ENCODE data around the gene RXFP1.
"Not testable (repeated sequence)": the region's sequence is repeated elsewhere in the genome, so short reads cannot be mapped to it uniquely, and the experiment has no call there.

RXFP1 gene

DNA sequence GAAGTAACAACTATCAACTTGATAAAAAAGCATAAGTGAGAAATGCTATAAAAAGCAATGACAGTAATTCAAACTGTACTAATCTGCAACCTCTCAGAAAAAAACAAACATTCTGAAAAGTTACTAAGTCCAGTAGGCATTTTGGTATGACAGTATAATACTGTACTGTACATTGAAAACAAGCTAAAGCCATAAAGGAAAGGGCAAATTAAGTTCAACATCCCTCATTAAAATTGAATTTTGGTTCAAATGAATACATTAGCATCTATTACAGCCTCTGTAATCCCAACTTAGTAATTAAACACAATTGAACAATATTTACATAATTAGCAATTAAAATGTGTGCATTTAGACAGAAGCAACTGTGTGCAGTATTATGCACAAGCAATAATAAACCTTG, 96.3 kb downstream of the RXFP1 start:
- no peak for DNase-seq (ENCODE audit: low spot score)

DNA sequence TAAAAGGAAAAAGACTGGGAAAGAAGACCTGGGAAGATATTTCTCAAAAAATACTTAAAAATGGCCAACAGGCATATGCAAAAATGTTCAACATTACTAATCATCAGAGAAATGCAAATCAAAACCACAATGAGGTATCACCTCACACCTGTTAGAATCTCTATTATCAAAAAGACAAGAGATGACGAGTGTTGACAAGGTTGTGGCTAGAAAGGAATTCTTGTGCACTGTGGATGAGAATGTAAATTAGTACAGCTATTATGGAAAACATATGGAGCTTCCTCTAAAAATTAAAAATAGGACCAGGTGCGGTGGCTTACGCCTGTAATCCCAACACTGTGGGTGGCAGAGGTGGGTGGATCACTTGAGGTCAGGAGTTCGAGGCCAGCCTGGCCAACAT, 100.0 kb downstream of the RXFP1 start:
- DNase-seq (ENCODE audit: low spot score) = no peak

DNA sequence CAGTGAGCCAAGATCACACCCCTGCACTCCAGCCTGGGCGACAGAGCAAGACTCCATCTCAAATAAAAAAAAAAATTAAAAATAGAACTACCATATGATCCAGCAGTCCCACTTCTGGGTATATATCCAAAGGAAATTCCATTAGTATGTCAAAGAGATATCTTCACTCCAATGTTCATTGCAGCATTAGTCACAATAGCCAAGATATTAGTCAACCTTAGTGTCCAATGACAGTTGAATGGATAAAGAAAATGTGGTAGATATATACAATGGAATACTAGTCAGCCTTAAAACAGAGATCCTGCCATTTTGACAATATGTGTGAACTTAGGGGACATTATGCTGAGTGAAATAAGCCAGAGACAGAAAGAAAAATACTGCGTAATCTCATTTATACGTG, 100.6 kb downstream of the RXFP1 start:
- no peak for DNase-seq (ENCODE audit: low spot score)

DNA sequence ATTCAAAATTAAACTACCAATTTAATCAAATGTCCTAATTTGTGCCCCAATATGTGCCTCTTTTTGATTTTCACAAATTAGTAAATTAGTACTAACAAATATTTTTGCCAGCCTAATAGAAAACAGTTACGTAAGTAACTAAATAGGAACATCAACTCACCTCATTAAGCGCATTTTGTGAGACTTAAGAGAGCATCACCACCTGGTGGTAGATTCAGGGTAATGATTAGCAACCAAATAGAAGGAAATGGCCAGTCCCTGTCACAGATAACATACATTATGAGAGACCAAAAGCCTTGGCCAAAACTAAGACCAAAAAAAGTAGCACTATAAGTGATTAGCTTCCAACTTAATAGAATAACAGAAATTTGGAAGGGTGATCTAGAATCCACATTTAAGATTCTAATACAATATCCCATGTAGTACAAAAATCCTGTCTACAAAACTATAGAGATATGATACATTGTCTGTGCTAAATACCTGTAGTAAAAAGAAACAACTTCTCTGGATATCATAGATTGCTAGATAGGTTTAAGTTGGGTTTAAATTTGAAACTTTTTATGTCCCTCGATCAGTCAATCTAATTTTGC, 103.3 kb downstream of the RXFP1 start:
- DNase-seq (ENCODE audit: low spot score) = peak; percentile 31

DNA sequence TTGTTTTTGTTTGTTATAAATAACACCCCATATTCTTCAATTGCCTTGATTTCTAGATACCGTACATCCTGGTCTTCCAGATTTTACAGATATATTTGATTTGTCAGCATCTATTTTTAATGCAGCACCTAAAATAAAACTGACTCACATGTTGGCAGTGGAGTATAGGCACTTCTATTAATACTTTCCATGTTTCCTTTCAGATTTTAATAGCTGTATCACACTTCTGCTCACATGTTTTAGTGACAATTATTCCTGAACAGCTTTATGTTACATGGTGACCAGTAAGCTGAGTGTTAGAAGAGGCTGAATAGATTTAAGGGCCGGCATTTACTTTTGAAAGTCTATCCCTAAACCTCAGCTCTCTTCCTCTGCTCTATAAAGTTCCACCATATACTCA, 103.9 kb downstream of the RXFP1 start:
- no peak for DNase-seq (ENCODE audit: low spot score)

DNA sequence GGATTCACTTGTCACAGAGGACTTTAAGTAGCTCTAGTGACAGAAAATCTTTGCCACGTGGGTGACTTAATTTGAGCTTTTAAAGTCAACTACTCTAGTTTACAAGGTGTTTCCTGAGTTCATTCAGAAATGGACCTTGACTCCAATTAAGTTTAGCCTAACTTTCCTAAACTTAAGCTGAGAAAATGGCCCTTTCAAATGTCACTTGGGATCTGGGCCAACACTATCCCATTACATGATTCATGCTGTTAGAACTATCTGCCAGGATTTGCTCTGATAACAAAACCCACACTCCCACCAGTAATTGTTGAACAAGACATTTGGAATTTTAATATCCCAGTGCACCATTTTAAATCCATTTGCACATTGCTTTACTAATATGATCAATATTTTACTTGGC, 109.2 kb downstream of the RXFP1 start:
- DNase-seq (ENCODE audit: low spot score) = no peak

DNA sequence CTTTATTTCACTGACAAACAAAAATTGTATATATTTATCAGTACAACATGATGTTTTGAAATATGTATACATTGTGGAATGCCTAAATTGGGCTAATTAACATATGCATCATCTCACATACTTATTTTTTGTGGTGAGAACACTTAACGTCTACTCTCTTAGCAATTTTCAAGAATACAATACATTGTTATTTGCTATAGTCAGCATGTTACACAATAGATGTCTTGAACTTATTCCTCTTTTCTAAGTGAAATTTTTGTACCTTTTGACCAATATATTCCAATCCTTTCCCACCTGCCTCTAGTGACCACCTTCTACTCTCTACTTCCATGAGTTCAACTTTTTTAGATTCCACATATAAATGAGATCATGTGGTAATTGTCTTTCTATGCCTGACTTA, 114.9 kb downstream of the RXFP1 start:
- DNase-seq (ENCODE audit: low spot score) = no peak

DNA sequence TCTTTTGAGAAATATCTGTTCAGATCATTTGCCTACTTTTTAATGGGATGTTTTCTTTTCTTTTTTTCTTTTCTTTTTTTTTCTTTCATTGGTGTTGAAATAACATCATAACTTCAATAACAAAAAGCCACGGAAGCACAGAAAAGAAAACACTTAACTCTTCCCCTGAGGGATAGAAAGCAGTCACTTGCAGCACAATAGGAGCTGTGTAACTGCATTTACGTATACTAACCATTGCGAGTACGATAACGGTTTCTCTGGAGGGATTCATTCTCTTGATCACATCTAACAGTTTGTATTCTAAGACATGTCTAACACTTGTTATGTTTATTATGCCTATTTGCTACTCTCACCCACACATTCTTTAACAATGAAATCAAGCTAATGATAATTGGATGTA, 122.7 kb downstream of the RXFP1 start:
- DNase-seq (ENCODE audit: low spot score) = no peak

DNA sequence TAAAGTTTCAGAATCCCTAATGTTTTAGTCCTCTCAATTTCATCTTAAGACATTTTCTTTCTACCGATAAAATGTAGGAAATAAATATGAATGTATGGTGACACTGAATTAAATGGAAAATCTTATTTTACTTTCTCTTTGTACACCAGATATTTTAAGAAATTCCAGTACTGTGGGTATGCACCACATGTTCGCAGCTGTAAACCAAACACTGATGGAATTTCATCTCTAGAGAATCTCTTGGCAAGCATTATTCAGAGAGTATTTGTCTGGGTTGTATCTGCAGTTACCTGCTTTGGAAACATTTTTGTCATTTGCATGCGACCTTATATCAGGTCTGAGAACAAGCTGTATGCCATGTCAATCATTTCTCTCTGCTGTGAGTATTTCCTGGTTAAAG, 123.1 kb downstream of the RXFP1 start:
- no peak for DNase-seq (ENCODE audit: low spot score)

DNA sequence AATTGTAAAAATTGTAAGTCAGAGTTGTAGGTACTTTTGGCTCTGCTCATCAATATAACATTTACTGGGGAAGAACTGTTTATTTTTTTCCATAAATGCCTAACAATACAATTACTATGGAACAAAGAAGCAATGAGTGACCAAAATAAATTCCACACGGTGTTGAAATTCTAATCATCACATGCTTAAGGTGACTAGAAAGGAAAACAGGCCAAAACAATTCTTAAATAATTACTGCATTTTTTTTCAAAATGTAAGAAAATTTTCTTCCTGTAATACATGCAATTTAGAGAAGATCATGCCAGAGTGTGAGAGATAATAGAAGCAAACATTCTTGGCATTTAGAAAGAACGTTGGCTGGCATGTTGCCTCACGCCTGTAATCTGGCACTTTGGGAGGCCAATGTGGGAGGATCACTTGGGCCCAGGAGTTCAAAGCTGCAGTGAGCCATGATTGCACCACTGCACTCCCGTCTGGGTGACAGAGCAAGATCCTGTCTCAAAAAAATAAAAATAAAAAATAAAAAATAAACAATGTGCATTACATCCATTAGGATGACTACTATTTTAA, 127.5 kb downstream of the RXFP1 start:
- no peak for DNase-seq (ENCODE audit: low spot score)

DNA sequence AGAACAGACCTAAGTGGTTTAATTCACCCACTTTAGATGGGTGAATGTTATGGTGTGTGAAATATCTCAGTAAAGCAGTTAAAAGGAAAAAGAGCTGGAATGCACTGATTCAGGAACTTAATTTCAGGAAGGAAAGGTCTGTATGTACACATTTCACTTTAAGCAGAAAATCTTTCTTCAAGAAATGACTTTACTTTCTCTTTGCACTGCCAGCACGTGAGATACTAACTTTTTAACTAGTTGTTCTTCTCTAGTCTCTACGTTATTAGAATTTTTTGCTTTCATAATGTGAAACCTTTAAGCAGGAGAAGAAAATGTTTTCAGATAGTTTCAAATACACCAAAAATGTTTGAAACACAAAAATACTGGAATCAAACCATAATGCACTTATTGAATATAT, 131.2 kb downstream of the RXFP1 start:
- no peak for DNase-seq (ENCODE audit: low spot score)

DNA sequence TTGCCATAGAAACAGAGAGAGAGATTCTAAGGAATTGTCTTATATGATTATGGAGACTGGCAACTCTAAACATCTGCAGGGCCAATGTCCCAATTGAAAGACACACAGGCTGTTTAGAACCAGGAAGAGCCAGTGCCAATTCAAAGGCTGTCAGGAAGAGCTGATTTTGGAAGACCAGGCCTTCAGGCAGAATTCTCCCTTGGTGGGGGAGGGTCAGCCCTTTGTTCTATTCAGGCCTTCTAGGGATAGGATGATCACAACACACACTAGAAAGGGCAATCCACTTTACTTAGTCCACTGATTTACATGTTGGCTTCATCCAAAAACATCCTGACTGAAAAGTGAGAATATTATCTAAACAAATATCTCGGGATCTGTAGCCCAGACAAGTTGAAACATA, 134.8 kb downstream of the RXFP1 start:
- no peak for DNase-seq (ENCODE audit: low spot score)

DNA sequence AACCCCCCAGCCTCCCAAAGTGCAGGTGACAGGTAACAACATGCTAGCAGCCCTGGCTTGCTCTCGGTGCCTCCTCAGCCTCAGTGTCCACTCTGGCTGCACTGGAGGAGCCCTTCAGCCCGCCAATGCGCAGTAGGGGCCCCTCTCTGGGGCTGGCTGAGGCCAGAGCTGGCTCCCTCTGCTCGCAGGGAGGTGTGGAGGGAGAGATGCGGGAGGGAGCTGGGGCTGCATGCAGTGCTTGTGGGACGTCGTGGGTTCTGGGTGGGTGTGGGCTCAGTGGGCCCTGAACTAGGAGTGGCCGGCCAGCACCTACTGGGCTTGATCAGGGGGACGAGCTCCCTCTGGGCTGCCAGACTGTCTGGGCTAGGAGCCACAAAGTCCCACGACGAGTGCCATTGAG, 135.6 kb downstream of the RXFP1 start:
- DNase-seq (ENCODE audit: low spot score) = no peak

DNA sequence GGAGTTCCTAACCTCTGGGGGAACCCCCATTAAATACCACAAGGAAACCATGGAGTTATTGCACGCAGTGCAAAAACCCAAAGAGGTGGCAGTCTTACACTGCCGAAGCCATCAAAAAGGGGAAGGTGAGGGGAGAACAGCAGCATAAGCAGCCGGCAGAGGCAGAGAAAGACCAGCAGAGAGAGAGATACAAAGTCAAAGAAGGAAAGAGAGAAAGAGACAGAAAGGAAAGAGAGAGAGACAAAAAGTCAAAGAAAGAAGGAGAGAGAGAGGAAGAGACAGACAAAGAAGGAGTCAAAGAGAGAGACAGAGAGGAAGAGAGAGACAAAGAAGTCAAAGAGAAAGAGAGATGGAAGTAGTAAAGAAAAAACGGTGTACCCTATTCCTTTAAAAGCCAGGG, 141.6 kb downstream of the RXFP1 start:
- not testable (repeated sequence) for DNase-seq (ENCODE audit: low spot score)

DNA sequence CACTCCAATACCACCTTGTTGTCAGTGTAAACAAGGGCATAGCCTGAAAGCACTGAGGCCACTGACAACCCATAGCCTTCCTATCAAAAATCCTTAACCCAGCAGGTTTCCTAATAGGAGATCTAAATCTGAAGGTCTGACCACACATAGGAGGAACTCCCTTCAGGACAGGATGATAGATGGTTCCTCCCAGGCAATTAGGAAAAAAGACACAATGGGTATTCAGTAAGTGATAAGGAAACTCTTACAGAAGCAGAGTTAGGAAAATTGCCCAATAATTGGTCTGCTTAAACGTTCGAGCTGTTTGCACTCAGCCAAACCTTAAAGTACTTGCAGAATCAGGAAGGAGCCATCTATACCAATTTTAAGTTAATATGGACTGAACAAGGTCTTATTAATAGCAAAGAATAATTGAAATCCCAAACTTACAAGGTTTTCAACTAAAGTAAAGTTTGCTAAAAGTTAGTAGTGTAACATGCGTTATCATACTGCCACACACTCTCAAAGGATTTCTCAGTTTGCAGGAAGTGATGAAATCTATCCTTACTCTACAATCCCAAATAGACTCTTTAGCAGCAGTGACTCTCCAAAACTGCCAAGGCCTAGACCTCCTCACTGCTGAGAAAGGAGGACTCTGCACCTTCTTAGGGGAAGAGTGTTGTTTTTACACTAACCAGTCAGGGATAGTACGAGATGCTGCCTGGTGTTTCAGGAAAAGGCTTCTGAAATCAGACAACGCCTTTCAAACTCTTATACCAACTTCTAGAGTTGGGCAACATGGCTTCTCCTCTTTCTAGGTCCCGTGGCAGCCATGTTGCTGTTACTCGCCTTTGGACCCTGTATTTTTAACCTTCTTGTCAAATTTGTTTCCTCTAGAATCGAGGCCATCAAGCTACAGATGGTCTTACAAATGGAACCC, 142.3 kb downstream of the RXFP1 start:
- DNase-seq (ENCODE audit: low spot score) = not testable (repeated sequence)

DNA sequence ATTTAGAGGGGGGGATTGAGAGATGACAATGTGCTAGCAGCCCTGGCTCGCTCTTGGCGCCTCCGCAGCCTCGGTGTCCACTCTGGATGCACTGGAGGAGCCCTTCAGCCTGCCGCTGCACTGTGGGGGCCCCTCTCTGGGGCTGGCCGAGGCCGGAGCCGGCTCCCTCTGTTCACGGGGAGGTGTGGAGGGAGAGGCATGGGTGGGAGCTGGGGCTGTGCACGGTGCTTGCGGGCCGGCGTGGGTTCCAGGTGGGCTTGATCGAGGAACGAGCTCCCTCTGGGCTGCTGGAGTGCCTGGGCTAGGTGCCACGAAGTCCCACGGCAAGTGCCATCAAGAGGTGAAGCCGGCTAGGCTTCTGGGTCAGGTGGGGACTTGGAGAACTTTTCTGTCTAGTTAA, 143.1 kb downstream of the RXFP1 start:
- no peak for DNase-seq (ENCODE audit: low spot score)

DNA sequence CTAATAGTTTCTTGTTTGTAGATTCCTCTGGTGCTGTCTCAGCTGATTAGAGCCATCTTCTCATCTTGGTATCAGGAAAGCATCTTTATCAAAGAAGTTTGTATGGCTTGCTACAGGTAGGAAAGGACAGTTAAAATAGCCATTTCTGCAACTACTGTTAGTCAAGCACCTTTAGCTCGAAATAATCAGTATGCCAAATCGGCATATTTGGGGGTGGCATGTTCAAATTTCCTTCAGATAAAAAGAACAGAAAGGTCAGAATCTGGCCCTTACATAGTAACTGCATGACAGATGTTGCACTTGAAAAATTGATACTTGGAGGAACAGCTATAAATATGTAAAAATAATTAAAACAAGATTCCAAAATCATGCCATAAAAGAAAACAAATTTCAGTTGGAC, 145.2 kb downstream of the RXFP1 start:
- no peak for DNase-seq (ENCODE audit: low spot score)

DNA sequence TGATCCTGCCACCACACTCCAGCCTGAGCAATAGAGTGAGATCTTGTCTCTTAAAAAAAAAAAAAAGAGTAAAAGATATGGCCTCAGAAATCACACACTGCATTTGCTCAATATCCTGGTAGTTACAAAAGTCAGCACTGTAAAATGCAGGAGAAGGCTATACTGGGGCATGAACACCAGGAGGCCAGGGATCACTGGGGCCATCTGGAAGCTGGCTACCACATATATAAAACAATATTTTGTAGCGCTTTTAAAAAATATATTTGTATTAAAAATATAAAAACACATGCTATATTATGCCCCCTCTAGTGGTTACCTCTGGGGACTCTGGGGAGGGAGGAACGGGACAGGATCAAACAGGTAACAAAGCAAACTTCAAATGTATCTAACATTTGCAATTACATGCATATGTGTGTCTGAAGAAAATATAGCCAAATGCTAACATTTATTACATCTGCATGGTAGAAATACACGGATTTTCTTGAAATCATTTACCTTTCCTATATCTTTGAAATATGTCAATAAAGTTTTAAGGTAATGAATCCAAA, 146.0 kb downstream of the RXFP1 start:
- DNase-seq (ENCODE audit: low spot score) = peak; percentile 35

DNA sequence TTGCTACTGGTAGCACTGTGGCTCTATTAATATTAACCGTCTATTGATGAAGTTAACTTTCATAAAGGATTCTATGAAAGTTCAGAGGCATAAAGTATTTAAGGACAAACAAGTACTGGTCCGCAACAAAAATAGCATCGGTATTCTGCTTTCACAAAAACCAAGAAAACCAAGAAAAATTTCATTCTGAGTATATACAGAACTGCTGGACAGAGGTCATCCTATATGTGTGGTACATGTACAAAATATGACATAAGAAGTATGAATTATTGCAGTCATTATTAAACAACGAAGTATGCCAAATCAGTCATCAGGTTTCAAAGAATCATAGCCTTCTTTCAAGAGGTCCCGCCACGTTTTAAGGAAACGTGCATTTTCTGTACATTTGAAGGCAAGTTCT, 147.6 kb downstream of the RXFP1 start:
- no peak for DNase-seq (ENCODE audit: low spot score)

DNA sequence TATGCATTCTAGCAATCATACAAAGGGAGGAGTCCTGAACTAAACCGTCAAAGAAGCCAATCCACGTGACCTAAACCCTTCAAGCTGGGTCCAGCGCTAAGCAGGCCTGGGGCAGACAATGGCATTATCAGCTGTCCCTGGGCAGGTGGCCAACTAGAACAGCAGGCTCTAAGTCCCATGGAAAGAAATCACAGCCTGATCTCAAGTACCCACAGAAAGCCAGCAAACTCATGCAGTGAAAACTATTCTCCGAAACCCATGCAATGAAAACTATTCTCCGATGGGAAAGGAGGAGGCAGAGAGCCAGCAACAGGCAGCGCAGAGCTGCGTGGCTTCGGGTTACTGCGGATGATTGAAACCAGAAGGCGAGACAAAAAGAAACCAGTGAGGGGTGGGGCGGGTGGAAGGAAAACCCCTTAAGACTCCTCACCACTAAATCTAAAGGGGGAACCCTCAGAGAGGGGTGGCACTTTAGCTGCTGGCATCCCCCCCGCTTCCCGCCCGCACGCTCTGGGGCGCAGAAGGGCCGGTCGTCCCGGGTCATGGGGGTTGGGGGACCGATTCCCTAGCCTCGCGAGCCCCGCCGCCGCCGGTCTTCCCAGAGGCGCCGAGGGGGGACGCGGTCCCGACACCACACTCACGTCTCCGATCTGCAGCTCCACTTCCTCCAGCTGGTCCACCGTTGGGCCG, 149.4 kb downstream of the RXFP1 start:
- DNase-seq (ENCODE audit: low spot score) = peak; percentile 47

DNA sequence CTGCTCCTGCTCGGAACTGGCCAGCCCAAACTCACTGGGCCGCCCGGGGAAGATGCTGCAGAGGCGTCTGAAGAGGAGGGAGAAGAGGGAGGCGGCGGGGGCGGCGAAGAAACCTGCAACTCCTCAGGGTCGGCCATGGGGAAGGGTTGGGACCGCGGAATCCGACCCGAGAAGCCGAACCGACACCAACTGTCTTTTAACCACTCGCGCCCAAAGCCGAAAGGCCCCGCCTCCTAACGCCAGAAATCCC, 149.9 kb downstream of the RXFP1 start, which contains the start of gene C4orf46:
C4orf46 (minus strand) TSS at position 223 of the 250 bp plus-strand sequence; CDS start at position 137, 86 bp downstream.
- DNase-seq (ENCODE audit: low spot score) = no peak

DNA sequence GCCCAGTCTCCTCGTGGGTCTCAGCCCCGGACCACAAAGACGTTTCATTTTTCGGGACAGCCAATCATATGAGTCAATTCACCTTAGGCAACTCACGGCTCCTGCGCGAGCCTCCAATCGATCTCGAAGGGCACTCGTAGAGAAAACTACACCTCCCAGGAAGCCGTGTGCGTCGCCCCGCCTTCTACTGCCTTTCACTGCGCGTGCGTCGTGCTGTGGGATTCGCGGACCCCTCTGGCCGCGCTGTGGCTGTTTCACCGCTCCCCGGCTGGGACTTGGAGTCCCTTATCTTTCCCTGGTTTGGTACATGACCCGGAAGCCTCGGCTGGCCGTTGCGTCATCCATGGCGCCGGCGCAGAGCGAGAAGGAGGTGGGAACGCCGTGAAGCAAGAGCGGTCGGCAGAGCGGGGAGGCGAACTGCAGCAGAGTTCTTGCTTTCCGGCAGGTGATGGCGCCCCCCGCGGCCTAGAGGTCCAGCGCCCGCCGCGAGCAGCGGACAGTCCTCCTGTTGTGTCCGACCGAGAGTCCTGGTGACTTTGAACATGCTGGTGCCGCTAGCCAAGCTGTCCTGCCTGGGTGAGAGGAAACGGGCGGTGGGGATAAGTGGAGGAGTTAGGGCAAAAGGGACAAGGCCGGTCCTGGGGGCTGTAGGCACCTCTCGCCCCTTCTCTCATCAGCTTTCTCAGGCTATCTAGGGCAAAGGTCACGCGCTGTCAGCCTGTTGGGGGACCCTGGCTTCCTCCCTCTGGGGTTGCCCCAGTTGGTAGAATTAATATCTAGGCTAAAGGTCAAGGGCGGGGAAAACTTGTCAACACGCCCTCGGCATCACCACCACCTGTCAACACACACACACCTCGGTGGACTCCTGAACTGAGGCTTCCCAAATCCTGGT, 150.5 kb downstream of the RXFP1 start, which contains the start of gene ETFDH:
ETFDH (plus strand) TSS at position 382 of the 892 bp plus-strand sequence; CDS start at position 543, 161 bp downstream.
- DNase-seq (ENCODE audit: low spot score) = peak; percentile 99

All from hematopoietic multipotent progenitor cell treated with erythropoietin and hydrocortisone succinate and interleukin-3 and kit ligand, for 17 days (in vitro differentiated cells).